GM20000 (cell line): ENCODE data around the gene NBPF14.
A peak's percentile ranks its signal among the peaks of the same experiment; 100 is the strongest.
"Not testable (repeated sequence)": the region's sequence is repeated elsewhere in the genome, so short reads cannot be mapped to it uniquely, and the experiment has no call there.

ENCODE experiments used
- DNase-seq: peaks from one replicate; pipeline ENCODE4 v3.0.0; 2012; ENCODE audit warnings: low spot score

Gene NBPF14, protein sequence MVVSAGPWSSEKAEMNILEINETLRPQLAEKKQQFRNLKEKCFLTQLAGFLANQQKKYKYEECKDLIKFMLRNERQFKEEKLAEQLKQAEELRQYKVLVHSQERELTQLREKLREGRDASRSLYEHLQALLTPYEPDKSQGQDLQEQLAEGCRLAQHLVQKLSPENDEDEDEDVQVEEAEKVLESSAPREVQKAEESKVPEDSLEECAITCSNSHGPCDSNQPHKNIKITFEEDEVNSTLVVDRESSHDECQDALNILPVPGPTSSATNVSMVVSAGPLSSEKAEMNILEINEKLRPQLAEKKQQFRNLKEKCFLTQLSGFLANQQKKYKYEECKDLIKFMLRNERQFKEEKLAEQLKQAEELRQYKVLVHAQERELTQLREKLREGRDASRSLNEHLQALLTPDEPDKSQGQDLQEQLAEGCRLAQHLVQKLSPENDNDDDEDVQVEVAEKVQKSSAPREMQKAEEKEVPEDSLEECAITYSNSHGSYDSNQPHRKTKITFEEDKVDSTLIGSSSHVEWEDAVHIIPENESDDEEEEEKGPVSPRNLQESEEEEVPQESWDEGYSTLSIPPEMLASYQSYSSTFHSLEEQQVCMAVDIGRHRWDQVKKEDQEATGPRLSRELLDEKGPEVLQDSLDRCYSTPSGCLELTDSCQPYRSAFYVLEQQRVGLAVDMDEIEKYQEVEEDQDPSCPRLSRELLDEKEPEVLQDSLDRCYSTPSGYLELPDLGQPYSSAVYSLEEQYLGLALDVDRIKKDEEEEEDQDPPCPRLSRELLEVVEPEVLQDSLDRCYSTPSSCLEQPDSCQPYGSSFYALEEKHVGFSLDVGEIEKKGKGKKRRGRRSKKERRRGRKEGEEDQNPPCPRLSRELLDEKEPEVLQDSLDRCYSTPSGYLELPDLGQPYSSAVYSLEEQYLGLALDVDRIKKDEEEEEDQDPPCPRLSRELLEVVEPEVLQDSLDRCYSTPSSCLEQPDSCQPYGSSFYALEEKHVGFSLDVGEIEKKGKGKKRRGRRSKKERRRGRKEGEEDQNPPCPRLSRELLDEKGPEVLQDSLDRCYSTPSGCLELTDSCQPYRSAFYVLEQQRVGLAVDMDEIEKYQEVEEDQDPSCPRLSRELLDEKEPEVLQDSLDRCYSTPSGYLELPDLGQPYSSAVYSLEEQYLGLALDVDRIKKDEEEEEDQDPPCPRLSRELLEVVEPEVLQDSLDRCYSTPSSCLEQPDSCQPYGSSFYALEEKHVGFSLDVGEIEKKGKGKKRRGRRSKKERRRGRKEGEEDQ (N-terminal part only)

GRCh38 chr1:148595911-148596310 is at the start of gene NBPF14:
Gene NBPF14, minus strand, starts transcription at chr1:148596011. Its CDS starts 294 bp downstream, at chr1:148595717.
- not testable (repeated sequence) for DNase-seq

DNA sequence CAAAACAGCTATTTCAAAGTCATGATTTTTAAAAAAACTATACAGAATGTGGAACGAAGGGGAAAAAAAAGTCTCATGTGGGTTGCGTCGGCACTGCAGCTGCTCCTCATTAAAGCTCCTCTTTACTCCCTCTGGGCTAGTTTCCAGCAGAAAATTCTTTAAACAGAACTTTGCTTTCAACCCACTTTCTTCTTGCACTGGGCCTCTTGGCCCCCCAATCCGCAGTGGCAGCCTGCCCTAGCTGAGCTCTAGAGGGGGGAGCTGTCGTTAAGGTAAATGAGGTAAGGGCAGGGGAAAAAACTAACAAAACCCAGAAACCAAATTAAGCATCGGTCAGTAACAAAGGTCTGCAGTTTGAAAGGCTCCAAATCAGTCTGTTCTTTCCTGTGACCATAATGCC is 29.6 kb upstream of the NBPF14 start:
- DNase-seq, result not testable (repeated sequence)

GRCh38 chr1:148618216-148618615 is 22.4 kb upstream of the NBPF14 start:
- not testable (repeated sequence) for DNase-seq

GRCh38 chr1:148605266-148605665 is 9.5 kb upstream of the NBPF14 start:
- DNase-seq, result not testable (repeated sequence)

- DNase-seq, result not testable (repeated sequence)
Observed at GRCh38 chr1:148595360-148595759, 451 bp downstream of the NBPF14 start.

DNA sequence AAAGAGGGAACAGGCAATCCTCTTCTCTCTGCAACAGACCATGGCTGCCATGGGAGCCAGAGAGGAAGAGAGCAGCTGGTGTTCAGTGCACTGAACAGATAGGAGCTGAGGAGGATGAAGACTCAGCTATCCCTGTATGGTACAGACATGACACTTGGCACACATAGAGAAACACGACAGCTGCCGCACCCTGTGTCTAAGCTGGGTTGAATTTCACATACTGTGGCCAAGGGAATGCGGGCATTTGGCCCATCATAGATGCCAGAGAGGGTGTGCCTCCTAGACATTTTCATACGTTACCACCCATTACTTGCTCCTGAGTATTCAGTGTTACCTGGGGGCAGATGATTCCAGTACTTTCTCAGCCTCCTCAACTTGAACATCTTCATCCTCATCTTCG is 4.7 kb downstream of the NBPF14 start:
- DNase-seq, result not testable (repeated sequence)

DNA sequence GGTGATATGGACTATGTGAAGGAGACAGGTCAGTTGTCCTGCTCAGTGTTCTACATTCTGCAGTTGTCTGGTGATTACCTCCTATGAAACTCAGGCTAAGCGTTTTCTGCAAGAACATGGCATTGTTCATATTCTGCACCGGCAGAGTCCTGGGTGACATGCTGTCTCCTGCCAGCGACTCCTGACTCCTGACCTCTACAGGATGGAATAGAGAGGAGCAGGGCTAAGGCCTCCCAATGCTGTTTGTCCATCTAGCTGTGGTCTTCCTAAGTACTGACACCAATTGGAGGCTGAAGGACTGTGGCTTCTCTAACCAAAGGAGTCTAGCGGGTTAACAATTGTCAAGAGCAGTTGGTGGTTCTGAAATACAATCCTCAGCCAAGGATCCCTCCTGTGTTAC is 63.7 kb downstream of the NBPF14 start:
- DNase-seq, result not testable (repeated sequence)

DNA sequence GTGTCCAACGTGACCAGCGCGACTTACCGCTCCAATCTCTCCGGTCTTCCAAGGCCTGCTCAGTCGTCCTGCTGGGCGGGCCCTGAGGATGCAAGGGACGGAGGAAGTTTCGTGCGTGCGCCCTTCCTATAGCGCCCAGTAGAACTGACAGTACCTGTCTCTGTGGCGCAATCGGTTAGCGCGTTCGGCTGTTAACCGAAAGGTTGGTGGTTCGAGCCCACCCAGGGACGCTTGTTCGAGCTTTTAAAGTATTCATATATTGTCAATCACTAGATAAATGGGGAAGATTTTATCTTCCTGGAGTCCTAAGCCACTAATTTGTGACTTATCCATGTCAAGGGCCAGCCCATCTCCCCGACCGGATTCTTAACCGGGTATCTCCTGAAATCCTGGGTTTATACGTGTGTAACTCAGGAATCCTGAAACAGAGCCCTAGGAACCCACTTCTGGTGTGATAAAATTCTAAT is 66.7 kb downstream of the NBPF14 start:
- DNase-seq, result not testable (repeated sequence)

DNA sequence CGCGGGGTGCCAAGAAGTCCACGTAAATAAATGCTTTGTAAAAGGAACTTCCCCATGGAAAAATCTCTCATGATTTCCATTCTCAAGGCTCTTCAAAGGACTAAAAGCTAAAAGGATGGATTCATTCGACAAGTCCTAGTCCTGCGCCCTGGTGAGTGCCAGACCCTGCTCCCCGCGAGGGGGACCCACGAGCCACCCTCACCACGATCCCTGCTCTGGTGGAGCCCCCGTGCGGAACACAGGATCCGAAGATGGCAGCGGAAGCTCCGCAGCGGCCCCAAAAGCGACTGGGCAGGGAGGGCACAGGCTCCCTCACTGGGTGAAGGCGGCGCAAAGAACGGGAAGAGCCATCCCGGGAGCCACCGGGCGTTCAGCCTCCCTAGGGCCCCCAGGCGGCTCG is 67.2 kb downstream of the NBPF14 start:
- not testable (repeated sequence) for DNase-seq

DNA sequence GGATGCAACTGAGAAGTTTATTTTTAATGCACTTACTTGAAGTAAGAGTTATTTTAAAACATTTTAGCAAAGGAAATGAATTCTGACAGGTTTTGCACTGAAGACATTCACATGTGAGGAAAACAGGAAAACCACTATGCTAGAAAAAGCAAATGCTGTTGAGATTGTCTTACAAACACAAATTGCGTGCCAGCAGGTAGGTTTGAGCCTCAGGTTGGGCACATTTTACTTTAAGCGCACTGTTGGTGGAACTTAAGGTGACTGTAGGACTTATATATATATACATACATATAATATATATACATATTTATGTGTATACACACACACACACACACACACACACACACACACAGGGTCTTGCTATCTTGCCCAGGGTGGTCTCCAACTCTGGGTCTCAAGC is 69.2 kb downstream of the NBPF14 start:
- DNase-seq, result not testable (repeated sequence)

DNA sequence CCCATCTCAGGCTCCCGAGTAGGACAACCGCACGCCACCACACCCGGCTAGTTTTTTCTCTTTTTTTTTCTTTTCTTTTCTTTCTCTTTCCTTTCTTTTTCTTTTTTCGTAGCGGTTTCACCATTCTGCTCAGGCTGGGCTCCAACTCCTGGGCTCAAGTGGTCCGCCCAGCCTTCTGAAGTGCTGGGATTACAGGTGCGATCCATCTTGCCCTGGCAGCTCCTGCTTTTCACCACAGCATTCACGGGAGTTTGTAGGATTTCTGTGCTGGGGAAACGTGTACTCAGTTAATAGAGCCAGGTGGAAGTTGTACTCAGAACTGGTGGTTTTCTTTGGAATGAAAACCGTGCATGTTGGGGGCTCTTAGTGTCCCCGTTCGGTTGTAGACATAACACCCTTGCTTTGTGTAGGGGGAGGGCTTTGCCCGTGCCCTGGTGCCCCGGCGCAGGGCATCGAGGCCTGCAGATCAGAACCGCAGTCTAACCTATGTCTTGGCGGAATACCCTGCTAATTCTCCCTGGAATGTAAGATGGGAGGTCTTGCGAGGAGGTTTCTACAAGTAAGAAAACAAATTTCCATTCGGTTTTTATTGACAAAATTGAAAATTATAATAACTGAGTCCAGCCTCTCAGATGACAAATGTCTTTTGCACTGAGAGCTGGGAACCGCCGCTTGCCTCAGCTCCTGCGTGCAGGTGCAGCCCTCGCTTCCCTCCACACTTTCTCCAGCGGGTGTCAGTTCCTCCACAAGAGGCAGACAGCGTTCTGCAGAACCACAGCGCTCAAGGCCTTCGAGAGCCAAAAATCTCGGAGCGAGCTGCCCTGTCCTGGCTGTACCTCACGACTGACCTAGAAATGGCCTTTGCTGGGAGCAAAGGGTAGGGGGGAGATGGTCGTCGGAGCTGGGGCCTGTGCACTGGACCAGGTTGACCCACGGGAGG is 72.3 kb downstream of the NBPF14 start:
- DNase-seq, result not testable (repeated sequence)

GRCh38 chr1:148522561-148523204 is 73.1 kb downstream of the NBPF14 start:
- DNase-seq, result peak; percentile 78

DNA sequence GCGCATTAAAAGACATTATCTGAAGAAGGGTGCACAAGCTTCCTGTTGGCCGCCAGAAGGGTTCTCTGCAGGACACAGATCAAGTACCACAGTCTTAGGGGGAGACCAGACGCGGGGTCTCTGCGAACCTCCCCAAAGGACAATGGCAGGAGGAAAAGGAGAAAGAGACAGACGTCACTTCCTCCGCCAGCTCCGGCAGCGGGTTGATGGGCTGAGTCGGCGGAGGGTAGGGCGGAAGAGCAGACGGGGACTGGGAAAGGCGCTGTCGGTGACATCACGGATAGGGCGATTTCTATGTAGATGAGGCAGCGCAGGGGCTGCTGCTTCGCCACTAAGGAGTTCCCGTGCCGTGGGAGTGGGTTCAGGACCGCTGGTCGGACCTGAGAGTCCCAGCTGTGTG is 73.7 kb downstream of the NBPF14 start:
- DNase-seq, result not testable (repeated sequence)

DNA sequence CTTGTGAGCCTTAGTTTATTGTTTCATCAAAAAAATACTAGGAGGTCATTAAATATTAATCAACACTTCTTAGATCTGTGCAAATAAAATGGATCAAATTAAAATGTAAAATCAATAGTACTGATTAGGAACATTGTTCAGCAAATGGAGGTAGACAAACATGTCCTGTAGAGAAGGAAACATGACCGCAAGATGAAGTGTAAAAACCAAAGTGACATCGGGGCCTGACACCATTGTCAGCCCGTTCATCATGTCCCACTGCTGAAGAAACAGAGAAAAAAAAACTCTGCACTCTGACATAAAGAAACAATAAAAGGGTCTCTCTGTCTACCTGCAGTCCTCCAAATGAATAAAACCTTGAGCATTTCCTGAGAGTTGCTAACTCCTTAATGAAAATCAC is 81.5 kb downstream of the NBPF14 start:
- DNase-seq, result not testable (repeated sequence)

DNA sequence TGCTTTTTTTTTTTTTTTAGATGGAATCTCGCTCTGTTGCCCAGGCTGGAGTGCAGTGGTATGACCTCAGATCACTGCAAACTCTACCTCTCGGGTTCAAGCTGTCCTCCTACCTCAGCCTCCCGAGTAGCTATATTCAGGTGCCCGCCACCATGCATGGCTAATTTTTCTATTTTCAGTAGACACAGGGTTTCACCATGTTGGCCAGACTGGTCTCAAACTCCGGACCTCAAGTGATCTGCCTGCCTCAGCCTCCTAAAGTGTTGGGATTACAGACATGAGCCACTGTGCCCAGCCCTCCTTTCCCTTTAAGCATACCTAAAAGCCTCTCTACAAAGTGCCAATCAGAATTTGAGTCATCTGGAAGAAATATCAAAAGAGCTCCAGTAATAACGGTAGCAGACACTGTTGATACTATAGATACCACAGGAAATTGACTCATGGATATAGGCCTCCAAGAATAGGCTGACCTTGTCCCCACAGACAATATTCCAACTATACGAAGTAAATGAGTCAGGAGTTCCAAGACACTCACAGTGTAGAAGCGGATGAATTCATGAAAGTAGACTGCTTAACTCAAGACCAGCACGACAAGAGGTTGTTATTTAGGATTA is 83.1 kb downstream of the NBPF14 start:
- not testable (repeated sequence) for DNase-seq

DNA sequence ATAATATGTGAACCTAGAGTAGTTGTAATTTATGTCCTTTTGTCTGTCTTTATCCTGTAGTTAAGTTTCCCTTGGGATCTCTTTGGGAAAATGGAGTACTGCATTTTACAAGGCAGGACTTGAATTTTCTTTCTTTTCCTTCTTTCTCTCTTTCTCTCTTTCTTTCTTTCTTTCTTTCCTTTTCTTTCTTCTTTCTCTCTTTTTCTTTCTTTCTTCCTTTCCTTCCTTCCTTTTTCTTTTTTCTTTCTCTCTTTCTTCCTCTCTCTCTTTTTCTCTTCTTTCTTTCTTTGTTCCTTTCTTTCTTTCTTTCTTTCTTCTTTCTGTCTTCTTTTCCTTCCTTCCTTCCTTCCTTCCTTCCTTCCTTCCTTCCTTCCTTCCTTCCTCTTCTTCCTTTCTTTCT is 101.9 kb downstream of the NBPF14 start:
- not testable (repeated sequence) for DNase-seq

GRCh38 chr1:148483029-148483428 is 112.8 kb downstream of the NBPF14 start, which contains the start of gene PPIAL4G:
Gene PPIAL4G, minus strand, starts transcription at chr1:148483302. Its CDS starts 50 bp downstream, at chr1:148483252.
- not testable (repeated sequence) for DNase-seq
